Measurements from ENCODE around the gene SMCR8. TPM values are rescaled to one million over a fixed set of nuclear protein-coding genes. Genes with fewer than 3 reads are reported as not detected.

Gene SMCR8
- total and polyA plus RNA-seq, 2 donors (not counting 3 experiments of a cell fraction or from before 2014, with no cell fraction given), result 9.5 to 17.6 TPM

DNA sequence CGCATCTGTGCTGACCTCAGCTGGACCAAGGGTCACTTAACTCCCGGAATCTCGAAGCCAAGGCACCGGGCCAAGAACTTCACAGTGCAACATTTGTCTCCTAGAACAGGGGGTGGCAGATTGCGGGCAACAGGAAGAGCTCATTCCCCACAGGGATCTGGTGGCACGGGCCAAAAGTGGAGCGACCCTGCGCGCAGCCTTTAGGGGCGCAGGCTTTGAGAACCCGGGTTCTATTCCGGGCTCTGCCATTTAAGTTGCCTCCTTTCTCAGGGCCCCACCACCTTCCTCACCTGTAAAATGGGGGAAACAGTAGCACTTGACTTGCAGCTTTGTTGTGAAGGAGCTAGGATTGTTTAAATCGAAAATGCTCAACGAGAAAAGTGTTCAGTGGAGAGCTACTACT lies 47.6 kb downstream of the SMCR8 start:
- BruUV-seq (replicated peaks), result TSS peak; percentile 26
- intact Hi-C loops (cut with micrococcal nuclease) (loop anchor here (1.0 kb wide), 1 partner anchor 48 kb away; the partner anchor contains the start of gene TOP3A), dilution Hi-C loops (cut with MboI; ENCODE audit: extremely low pct_ligation_motif_present, low sequenced_read_pairs) (no loop called here)
- Histone ChIP-seq H3K9ac (replicated peaks; ENCODE audit: extremely low read depth, insufficient read depth, low read length) (peak overlapping the region; percentile 51), H3K9me3 (replicated peaks; ENCODE audit: control insufficient read depth, insufficient read depth, low read length) (no peaks in the 10 kb centered on the region), H3K4me2 (ENCODE audit: insufficient read depth, low read length) (peak overlapping the region; percentile 88), H3K4me3 (replicated peaks in 1 of 3; ENCODE audit: insufficient read depth in 1 of 3, low read depth in 1 of 3, low read length in 3 of 3) (peak overlapping the region; percentile 57 to 62 (median 59)), H3K27me3 (ENCODE audit: control insufficient read depth in 2 of 2, insufficient read depth in 2 of 2, low read length in 2 of 2) (no peaks in the 10 kb centered on the region), H3K27ac (ENCODE audit: insufficient read depth, low read depth, low read length) (no peak overlapping the region), H3K4me1 (ENCODE audit: control insufficient read depth, extremely low read depth, insufficient read depth, low read length) (peaks cover 6% of the 10 kb centered on the region), H3K9me1 (replicated peaks; ENCODE audit: control insufficient read depth, extremely low read depth, insufficient read depth, low read length) (no peaks in the 10 kb centered on the region), H3K79me2 (ENCODE audit: control insufficient read depth, insufficient read depth, low read length) (peaks cover 8% of the 10 kb centered on the region), H2AFZ (ENCODE audit: low read depth, low read length) (peak overlapping the region; percentile 100), H4K20me1 (replicated peaks; ENCODE audit: control insufficient read depth, extremely low read depth, insufficient read depth, low read length) (no peaks in the 10 kb centered on the region), H3K36me3 (ENCODE audit: control insufficient read depth in 2 of 2, extremely low read depth in 1 of 2, insufficient read depth in 2 of 2, low read length in 2 of 2) (no peaks in the 10 kb centered on the region)
- ChIA-PET CTCF (no interaction called here), POLR2A (no interaction called here)
- TF ChIP-seq GATA2 (IDR thresholded peaks at IDR 0.05; ENCODE audit: insufficient read depth, insufficient read length, low read depth, low read length) (no peak), POLR2AphosphoS5 (IDR thresholded peaks at IDR 0.05; ENCODE audit: insufficient read depth, low read depth, low read length) (no peak), POLR2A (IDR thresholded peaks at IDR 0.05; ENCODE audit: low read depth, low read length) (no peak), FOS (IDR thresholded peaks at IDR 0.05; ENCODE audit: borderline replicate concordance, insufficient read depth, low read length) (no peak), EZH2 (IDR thresholded peaks at IDR 0.05; ENCODE audit: borderline replicate concordance, low read depth, low read length, severe bottlenecking) (no peak), MAX (IDR thresholded peaks at IDR 0.05; ENCODE audit: insufficient read depth, insufficient read length) (no peak), JUN (IDR thresholded peaks at IDR 0.05; ENCODE audit: borderline replicate concordance, insufficient read depth, insufficient read length, low read depth) (no peak), MYC (IDR thresholded peaks at IDR 0.05; ENCODE audit: low read depth, low read length) (no peak)
- TF ChIP-seq, protein P1, sequence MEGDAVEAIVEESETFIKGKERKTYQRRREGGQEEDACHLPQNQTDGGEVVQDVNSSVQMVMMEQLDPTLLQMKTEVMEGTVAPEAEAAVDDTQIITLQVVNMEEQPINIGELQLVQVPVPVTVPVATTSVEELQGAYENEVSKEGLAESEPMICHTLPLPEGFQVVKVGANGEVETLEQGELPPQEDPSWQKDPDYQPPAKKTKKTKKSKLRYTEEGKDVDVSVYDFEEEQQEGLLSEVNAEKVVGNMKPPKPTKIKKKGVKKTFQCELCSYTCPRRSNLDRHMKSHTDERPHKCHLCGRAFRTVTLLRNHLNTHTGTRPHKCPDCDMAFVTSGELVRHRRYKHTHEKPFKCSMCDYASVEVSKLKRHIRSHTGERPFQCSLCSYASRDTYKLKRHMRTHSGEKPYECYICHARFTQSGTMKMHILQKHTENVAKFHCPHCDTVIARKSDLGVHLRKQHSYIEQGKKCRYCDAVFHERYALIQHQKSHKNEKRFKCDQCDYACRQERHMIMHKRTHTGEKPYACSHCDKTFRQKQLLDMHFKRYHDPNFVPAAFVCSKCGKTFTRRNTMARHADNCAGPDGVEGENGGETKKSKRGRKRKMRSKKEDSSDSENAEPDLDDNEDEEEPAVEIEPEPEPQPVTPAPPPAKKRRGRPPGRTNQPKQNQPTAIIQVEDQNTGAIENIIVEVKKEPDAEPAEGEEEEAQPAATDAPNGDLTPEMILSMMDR (IDR thresholded peaks at IDR 0.05; ENCODE audit: extremely low read depth in 1 of 2, insufficient read depth in 1 of 2, low read depth in 1 of 2, low read length in 2 of 2), result no peak
- FAIRE-seq (peak; percentile 71), DNase-seq (ENCODE audit: low read depth, low spot score) (peak; percentile 23)
